Activated CD8-positive, alpha-beta T cell treated with anti-CD3 and anti-CD28 coated beads, Interleukin-2, amount 10 ng/mL, durations not matched to agents 7 days and 5 days (primary cell): ENCODE results near the gene KIF4A. TPM values are rescaled to one million over a fixed set of nuclear protein-coding genes. Genes with fewer than 3 reads are reported as not detected.

Experiments
- ATAC-seq: fragments of 150-1000 bp; cut with Tn5 transposase; one replicate; pipeline ENCODE4 v1.10.0; 2021; ENCODE audit warnings: moderate library complexity
- CTCF ChIA-PET: fragments of 350-600 bp; sonication (Branson Sonifier 250); formaldehyde crosslinking; loops from one replicate; lab custom pipeline; 2021; ENCODE audit warnings: antibody characterized with exemption; lab: Charles Lee
- POLR2A ChIA-PET: fragments of 350-600 bp; sonication (Branson Sonifier 250); formaldehyde crosslinking; loops from one replicate; lab custom pipeline; 2021; ENCODE audit warnings: antibody characterized with exemption; lab: Charles Lee
- DNase-seq: peaks from one replicate; pipeline ENCODE4 v3.0.0-alpha.2; 2020
- H3K27ac Mint-ChIP-seq: one replicate; pipeline ENCODE4 v1.8.0; 2021; ENCODE audit warnings: mild to moderate bottlenecking, mixed read lengths
- H3K27me3 Mint-ChIP-seq: one replicate; pipeline ENCODE4 v1.8.0; 2021; ENCODE audit warnings: low read depth, mixed read lengths
- H3K36me3 Mint-ChIP-seq: one replicate; pipeline ENCODE4 v1.8.0; 2021; ENCODE audit warnings: low read depth, mixed read lengths
- H3K4me1 Mint-ChIP-seq: one replicate; pipeline ENCODE4 v1.8.0; 2021; ENCODE audit warnings: low read depth, mixed read lengths
- H3K4me3 Mint-ChIP-seq: one replicate; pipeline ENCODE4 v1.8.0; 2021; ENCODE audit warnings: mild to moderate bottlenecking, mixed read lengths
- H3K9me3 Mint-ChIP-seq: one replicate; pipeline ENCODE4 v1.8.0; 2022; ENCODE audit warnings: mixed read lengths; ENCODE audit not compliant: insufficient read depth
- total RNA-seq, 2 experiments: library from RNA; stranded (reverse); gene quantifications; one replicate each; pipeline ENCODE4 v1.2.3, GENCODE V29; 2021

The KIF4A gene
- total RNA-seq, 2 experiments from 2014 or later = 41.3 to 44.3 TPM

DNA sequence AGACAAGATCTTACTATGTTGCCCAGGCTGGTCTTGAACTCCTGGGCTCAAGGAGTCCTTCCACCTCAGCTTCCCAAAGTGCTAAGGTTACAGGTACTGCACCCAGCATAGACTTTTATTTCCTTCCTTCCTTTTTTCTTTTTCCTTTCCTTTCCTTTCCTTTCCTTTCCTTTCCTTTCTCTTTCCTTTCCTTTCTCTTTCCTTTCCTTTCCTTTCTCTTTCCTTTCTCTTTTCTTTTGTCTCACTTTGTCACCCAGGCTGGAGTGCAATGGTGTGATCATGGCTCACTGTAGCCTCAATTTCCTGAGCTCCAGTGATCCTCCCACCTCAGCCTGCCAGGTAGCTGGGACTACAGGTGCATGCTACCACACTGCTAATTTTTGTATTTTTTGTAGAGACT is 174.1 kb downstream of the KIF4A start:
- ChIA-PET POLR2A (no interaction called here), CTCF (no interaction called here)
- H3K4me3 Mint-ChIP-seq = no peak overlapping the region
- no peaks in the 10 kb centered on the region for H3K4me1 Mint-ChIP-seq
- ATAC-seq (no peak), DNase-seq (no peak)
- H3K27ac Mint-ChIP-seq = no peak overlapping the region
- H3K36me3 Mint-ChIP-seq = peaks cover 21% of the 10 kb centered on the region
- no peaks in the 10 kb centered on the region for H3K9me3 Mint-ChIP-seq
- H3K27me3 Mint-ChIP-seq = no peaks in the 10 kb centered on the region

DNA sequence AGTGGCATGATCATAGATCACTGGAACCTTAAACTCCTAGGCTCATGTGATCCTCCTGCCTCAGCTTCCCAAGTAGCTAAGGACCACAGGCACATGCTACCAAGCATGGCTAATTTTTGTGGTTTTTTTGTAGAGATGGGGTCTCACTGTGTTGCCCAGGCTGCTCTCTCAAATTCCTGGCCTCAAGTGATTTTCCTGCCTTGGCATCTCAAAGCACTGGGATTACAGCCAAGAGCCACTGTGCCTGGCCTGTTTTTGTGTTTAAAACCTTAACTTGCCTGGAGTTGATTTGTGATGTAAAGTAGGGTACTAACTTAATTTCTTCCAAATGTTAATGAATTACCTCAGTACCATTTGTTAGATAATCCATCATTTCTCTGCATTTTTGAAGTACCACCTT is 177.1 kb downstream of the KIF4A start:
- Mint-ChIP-seq H3K4me3 (no peak overlapping the region), H3K27ac (no peak overlapping the region), H3K9me3 (no peaks in the 10 kb centered on the region), H3K36me3 (peaks cover 20% of the 10 kb centered on the region), H3K27me3 (no peaks in the 10 kb centered on the region), H3K4me1 (peaks cover 13% of the 10 kb centered on the region)
- ATAC-seq = no peak
- POLR2A ChIA-PET = no interaction called here
- CTCF ChIA-PET = no interaction called here
- no peak for DNase-seq

DNA sequence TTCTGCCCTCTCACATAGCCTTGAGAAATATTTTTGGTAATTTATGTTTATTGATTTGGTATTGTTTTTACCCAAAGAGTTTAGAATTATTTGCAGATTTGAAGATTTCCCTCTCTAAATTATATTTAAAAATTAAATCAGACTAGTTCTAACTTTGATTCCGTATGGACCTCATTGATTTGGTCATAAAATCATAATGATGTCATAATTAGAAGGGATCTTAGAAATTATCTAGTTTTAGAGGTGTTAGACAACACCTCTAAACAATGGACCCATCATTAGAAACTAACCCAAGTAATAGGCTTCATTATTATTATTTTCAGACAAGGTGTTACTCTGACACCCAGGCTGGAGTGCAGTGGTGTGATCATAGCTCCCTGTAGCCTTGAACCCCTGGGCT is 178.8 kb downstream of the KIF4A start:
- ATAC-seq (no peak), DNase-seq (no peak)
- CTCF ChIA-PET = no interaction called here
- Mint-ChIP-seq H3K9me3 (no peaks in the 10 kb centered on the region), H3K27ac (no peak overlapping the region), H3K27me3 (no peaks in the 10 kb centered on the region), H3K4me1 (peaks cover 13% of the 10 kb centered on the region), H3K36me3 (peaks cover 24% of the 10 kb centered on the region), H3K4me3 (no peak overlapping the region)
- POLR2A ChIA-PET = no interaction called here

Other genes with a start within 250 kb of the KIF4A start
- not detected for gene AWAT2, start 240.2 kb upstream of the KIF4A start, total RNA-seq
- not detected for gene OTUD6A, start 227.6 kb upstream of the KIF4A start, total RNA-seq
- gene IGBP1, start 156.7 kb upstream of the KIF4A start, total RNA-seq = 10 to 100 TPM; 44.5 to 45.3 TPM
- gene DGAT2L6, start 112.6 kb upstream of the KIF4A start, total RNA-seq = not detected
- gene AWAT1, start 55.4 kb upstream of the KIF4A start, total RNA-seq = not detected
- gene P2RY4, start 29.9 kb upstream of the KIF4A start, total RNA-seq = under 1 TPM; 0.21 to 0.45 TPM
- gene ARR3, start 21.8 kb upstream of the KIF4A start, total RNA-seq = not detected
- gene RAB41, start 7.9 kb upstream of the KIF4A start, total RNA-seq = not detected
- 10 to 100 TPM; 38.7 to 39.7 TPM for gene PDZD11, start 177 bp upstream of the KIF4A start, total RNA-seq
- gene GDPD2, start 133.2 kb downstream of the KIF4A start, total RNA-seq = under 1 TPM; 0.34 to 0.63 TPM
- gene DLG3, start 154.7 kb downstream of the KIF4A start, total RNA-seq = 10 to 100 TPM; 22.8 to 24.6 TPM